NCI-H1694 (cell line): ENCODE measurements around the gene CCNT1.
A peak's percentile ranks its signal among the peaks of the same experiment; 100 is the strongest.
"Not testable (repeated sequence)": the region's sequence is repeated elsewhere in the genome, so short reads cannot be mapped to it uniquely, and the experiment has no call there.

ENCODE experiments used
- DNase-seq: peaks from one replicate; lab custom pipeline; 2025; lab: John Stamatoyannopoulos, UW

The CCNT1 gene

DNA sequence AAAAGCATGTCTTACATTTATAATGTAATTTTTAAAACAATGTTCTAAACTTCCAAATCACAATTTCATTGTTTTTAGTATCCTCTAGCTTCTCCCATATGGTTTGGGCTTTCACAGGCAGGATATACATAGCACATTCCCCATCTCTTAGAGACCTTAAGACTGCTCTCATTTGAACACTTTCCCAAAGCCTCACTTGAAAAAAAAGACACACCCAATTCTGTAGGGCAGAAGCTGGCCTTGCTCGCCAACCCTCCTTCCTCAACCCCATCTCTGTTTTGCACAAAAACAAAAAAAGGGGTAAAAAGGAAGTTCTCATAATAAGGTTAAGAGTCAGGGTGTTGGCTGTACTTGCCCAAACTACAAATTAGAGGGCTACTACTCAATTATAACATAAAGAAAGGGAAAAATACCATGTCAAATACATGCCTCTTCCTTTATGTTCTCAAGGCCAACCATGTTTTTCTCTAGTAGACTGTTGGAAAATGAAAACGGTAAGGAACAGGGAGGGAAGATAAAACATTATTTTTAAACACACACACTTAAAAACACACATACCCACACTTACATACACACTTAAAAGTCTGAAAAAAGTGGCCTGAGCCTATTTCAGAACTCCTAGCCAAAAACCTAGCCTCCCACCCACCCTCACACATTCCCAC lies 24.6 kb downstream of the CCNT1 start:
- DNase-seq = no peak

DNA sequence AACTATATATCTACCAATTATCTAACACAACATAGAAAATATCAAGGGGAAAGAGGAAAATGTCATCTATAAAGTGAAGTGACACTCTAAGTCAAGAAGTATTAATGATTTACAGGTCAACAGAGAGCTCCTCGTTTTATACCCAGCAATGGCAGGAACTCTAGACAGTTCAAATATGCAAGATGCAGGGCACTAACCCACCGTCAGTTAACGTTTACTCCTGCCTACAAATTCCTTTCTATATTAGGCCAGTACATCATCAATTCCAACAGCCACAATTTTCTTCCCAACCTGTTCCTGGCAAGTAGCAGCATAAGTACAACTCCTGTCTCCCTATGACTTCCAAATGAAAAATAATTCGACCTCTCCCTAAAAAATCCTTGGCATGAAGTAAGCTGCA lies 25.5 kb downstream of the CCNT1 start:
- no peak for DNase-seq

DNA sequence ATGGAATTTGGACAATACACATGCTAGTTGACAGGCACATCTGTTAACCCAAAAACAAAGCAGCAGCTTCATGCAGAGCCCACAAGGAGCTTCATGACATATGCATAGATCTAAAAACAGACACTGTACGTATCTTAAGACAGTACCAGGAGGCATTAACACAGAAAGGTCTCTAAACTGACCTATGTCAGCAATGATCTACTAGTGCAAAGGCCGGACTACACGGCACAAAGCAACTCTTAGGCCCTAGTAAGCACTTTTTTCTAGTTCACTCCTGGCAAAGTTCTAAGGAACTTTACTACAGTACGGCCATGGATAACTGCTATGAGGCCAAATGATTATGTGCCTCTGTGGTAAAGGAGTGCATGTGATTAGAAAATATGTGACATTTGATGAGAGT lies 26.1 kb downstream of the CCNT1 start:
- no peak for DNase-seq

DNA sequence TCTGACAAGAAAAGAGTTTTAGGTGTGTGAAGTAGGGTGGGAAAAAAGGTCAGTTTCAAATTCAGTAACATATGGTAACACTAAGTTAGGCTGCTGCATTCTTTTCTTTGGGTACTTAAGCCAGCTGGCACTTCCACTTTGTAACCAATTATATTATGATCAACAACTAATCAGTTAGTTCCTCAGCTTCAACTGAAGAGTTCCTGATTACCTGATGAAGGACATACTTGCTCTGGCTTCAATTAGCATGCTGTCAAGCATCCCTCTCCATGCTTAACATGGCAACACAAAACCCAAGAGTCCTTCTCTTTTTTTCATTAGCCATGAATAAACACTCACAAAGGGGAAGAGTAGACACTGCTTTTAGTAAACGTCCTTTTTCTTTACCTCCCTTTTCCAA lies 27.7 kb downstream of the CCNT1 start:
- no peak for DNase-seq

DNA sequence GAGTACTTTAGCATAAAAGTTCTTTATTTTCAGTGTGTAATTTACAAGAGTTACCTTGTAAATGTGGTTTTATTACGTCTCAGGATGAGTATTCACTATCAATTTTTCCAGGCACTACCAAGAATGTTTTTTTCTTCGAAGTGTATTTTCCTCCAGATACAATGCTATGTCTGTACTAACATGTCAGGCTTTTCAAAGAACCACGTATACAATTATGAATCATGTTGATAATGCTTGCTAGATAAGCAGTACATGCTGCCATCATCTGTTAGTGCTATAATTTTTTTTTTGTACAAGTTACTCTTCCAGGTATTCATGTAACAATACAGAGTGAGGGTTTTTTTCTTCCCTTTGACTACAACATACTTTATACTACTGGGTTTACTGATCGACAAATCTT lies 28.9 kb downstream of the CCNT1 start:
- no peak for DNase-seq

DNA sequence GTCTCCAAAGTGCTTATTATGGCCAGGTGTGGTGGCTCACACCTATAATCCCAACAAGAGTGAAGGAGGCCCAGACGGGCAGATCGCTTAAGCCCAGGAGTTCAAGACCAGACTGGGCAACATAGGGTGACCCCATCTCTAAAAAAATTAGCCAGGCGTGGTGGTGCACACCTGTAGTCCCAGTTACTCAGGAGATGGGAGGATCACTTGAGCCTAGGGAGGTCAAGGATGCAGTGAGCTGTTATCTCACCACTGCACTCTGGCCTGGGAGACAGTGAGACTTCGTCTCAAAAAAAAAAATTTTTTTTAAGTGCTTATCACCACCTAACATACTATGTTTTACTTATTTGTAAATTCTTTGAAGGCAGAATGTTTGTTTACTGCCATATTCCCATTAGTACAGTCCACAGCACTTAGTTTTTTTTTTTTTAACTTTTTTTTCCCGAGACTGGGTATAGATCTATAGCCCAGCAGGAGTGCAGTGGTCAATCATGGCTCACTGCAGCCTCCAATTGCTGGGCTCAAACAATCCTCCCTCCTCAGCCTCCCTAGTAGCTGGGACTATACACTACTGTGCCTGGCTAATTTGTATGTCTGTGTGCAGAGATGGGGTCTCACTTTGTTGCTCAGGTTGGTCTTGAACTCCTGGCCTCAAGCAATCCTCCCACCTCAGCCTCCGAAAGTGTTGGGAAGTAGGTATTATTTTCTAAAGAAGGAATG lies 29.7 kb downstream of the CCNT1 start:
- no peak for DNase-seq

DNA sequence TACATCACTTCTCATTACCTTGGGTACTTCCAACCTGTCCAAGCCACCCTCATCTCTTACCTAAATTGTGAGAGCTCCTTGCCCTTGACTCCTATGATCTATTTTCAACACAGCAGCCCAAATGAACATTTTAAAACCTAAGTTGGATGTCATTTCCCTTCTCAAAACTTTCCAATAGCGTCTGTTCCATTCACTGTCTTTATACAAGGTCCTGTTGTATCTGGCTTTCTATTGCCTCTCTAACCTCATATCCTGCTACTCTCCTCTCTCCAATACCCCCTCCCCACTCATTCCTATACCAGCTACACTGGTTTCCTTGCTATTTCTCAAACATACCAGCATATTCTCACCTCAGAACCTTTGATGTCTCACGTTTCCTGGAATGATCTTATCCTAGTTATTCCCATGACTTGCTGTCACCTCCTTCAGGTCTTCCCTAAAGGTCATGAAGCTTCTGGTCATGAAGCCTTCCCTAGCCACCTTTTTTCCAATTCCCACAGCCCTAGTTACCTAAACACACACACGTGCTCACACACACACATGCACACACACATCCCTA lies 30.4 kb downstream of the CCNT1 start:
- no peak for DNase-seq

DNA sequence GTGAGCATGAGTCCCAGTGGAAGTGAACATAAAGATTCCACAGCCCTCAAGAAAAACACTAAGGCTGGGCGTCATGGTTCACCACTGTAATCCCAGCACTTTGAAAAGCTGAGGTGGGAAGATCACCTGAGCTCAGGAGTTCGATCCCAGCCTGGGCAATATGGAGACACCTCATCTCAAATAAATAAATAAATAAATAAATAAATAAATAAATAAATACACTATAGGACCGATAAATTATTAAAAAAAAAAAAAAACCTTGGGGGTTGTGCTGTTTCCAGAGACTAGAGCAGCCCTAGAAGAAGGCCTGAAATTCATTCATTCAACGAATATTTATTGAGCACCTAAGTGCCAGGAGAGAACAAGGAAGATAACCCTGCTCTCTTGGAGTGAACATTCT lies 33.0 kb downstream of the CCNT1 start:
- DNase-seq = no peak

DNA sequence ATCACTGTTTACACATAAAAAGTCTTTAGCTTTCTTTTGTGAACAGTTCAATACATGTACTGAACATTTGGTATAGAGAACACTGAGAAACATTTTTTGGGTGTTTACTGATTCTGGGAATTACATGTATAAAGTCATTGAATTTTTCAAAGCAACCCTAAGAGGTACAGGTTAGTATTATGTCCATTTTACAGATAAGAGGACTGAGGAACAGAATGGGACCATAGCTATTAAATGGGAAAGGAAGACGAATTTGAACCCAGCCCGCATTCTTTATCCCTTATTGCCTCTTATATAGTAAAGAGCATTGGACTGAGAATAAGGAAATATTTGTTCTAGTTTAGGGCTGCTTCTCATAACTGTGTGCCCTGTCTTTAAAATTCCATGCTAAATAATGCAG lies 33.6 kb downstream of the CCNT1 start:
- no peak for DNase-seq

DNA sequence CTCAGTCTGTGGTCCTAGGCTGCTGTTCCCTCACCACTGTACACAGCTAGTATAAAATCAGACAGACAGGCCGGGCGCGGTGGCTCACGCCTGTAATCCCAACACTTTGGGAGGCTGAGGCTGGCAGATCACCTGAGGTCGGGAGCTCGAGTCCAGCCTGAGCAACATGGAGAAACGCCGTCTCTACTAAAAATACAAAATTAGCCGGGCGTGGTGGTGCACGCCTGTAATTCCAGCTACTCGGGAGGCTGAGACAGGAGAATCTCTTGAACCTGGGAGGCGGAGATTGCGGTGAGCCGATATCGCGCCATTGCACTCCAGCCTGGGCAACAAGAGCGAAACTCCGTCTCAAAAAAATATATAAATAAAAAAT lies 34.0 kb downstream of the CCNT1 start:
- DNase-seq = not testable (repeated sequence)

DNA sequence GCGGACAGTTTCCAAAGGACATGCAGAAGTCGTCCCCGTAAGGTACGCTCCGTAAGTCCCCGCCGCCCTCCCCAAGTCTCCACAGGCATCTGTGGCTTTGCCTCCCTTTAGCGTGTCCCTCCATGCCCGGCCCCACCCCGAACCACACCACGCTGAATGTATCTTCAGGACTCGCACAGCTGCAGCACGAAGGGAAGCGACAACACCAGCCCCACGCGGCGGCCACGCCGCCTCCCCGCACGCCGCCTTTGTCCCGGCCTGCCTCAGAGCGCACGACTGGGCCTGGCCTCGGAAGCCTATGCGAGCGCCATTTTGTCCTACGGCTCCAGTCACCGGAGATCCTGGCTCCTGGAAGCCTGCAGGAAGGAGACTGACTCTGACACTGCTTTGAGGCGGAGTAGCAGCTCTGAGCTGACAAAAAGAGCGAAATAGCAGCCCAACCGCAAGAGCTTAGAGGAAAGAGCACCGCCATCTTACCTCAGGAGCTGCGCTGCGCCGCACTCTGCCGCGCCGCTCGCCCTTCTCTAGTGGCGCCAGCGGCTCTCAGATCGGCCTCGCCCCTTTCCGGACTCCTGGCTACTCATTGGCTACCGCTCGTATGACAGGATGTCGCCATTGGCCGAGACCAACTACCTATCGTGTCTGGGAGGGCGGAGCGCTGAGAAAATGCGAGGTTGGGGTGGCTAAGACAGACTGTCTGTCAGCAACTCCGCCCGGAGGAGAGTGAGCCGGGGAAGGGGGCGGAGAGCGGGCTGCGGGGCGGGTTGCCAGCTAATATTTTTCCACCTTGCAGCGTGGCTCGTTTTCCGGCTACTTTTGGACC lies 34.6 kb downstream of the CCNT1 start, which contains the start of gene KANSL2:
KANSL2 (minus strand) TSS at position 529 of the 823 bp plus-strand sequence. CDS start 606 bp downstream, outside the sequence.
- peak; percentile 95 for DNase-seq

DNA sequence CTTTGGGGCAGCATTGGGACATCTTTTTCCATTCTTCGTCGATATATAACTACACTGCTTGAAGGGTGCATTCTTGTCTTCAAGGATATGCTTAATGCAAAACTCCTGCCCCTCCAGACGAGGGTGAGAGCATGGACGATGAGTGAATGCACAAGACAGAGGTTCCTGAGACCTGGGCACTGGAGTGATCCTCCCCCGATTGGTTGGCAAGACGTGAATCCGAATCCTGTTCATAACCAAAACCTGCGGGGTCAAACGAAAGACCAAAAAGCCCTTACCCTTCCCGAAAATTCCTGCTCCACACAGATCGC lies 35.2 kb downstream of the CCNT1 start:
- DNase-seq = no peak

DNA sequence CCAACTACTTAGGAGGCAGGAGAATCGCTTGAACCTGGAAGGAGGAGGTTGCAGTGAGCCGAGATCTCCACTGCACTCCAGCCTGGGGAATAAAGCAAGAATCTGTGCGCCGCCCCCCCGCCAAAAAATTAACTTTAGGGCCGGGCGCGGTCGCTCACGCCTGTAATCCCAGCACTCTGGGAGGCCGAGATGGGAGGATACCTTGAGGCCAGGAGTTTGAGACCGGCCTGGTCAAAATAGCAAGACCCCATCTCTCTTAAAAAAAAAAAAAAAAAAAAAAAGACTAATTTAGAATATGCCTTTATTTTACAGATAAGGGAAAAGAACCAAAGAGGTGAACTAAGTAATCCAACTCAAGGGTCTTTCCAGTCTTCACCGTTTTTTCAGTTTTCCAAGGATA lies 35.6 kb downstream of the CCNT1 start:
- no peak for DNase-seq

DNA sequence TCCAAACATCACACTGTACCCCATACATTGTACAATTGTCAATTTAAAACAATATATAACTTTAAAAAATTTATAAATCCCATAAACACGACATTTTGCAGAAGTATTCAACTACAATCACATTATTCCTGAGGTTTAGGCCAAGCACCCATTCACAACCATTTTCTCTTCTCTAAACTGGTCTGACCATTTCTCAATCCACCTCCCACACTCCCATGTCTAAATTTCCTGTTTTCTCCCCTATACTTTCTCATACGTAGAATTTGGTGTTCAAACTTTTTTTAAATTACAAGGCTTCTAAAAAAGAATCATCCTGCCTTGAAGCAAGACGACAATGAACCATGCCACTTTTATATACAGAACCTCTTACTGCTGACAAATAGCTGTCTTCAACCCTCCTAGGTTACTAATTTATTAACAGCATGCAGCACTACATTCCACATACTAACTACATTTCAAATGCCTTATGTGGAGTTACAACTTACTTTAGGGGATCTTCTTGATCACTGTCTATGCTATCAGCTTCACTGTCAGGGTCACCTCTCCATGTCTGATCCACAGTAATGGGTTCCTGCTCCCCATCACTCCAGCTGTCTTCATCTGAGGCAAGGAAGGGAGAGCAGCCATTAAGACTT lies 37.8 kb downstream of the CCNT1 start:
- DNase-seq = no peak

DNA sequence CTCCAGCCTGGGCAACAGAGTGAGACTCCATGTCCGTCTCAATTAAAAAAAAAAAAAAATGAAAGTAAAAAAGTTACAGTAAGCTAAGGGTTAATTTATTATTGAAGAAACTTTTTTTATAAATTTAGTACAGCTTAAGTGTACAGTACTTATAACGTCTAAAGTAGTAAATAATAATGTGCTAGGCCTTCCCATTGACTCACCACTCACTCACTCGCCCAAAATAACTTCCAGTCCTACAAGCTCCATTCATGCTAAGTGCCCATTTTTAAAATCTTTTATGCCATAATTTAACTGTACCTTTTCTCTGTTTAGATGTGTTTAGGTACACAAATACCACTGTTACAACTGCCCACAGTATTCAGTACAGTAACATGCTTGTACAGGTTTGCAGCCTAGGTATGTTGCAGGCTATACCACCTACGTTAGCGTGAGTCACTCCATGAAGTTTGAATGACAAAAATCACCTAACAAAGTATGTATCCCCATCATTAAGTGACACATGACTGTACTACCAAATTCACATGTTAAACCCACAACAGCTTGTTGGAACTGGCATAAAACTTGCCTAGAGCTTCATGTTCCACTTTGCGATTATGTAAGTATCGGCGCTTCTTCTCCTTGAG lies 45.2 kb downstream of the CCNT1 start:
- DNase-seq = no peak

DNA sequence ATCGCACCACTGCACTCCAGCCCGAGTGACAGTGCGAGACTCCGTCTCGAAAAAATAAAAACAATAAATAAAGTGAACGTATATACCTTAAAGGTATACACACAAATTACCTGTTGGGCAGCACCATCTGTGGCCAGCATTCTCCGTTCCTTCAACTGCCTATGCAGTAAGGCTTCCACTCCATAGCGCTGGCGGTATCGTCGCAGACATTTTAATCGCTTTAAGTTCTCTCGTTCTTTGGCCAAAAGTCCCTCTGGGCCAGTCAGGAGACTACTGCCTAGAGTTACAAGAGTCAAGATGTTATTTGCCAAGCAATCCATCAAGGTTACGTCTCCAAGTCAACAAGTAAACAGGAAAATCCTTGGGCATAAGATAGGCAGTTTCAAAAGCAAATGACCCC lies 47.5 kb downstream of the CCNT1 start:
- no peak for DNase-seq

DNA sequence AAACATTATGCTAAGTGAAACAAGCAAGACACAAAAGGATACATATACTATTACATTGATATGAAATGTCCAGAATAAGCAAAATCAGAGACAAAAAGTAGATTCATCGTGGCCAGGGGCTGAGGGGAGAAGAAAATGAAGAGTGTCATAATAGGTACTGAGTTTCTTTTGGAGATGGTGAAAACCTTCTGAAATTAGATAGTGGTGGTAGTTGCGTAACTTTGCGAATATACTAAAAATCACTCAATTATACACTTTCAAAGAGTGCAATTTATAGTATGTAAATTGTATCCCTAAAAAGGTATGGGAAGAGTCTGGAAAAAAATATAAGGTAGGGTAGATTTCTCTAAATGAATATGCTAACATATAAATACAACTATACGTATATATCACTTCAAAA lies 56.6 kb downstream of the CCNT1 start:
- DNase-seq = no peak

DNA sequence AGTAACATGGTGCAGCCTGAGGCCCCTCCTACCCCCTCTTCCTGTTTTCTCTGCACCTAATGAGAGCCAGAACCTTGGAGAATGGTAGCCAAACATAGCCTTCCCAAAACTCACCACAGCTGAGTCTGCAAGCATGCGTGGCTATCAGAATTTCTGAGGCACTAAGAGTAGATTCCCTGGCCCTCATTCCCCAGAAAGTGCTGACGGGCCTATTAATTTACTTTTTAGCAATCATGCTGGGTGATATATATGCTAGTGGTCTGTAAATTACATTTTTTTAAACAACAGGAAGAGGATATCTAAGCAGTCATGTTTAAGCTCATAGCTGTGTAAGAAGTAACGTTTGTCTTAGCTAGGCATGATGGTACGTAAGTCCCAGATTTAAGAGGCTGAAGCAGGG lies 64.8 kb downstream of the CCNT1 start:
- no peak for DNase-seq

DNA sequence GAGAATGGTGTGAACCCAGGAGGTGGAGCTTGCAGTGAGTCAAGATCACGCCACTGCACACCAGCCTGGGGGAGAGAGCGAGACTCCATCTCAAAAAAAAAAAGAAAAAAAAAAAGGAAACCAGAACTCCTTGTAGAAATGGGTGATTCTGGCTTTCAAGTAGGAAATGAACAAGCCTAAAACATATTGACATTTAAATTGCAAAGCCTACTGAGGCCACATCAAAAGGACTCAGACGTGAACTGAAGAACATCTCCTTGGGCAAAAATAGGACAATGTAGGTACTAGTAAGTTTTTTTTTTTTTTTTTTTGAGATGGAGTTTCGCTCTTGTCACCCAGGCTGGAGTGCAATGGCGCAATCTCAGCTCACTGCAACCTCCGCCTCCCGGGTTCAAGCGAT lies 71.2 kb downstream of the CCNT1 start:
- not testable (repeated sequence) for DNase-seq

DNA sequence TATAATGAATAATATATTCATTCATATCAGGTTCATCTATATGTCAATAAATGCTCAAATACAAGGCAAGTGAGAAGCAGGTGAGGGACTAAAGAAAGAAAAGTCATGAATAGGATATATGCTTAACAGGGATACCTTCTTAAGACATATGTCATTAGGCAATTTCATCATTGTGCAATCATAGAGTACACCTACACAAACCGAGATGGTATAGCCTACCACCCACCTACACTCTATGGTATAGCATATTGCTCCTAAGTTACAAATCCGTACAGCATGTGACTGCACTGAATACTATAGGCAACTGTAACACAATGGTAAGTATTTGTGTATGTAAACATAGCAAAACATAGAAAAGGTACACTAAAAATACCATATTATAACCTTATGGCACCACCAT lies 73.5 kb downstream of the CCNT1 start:
- no peak for DNase-seq

DNA sequence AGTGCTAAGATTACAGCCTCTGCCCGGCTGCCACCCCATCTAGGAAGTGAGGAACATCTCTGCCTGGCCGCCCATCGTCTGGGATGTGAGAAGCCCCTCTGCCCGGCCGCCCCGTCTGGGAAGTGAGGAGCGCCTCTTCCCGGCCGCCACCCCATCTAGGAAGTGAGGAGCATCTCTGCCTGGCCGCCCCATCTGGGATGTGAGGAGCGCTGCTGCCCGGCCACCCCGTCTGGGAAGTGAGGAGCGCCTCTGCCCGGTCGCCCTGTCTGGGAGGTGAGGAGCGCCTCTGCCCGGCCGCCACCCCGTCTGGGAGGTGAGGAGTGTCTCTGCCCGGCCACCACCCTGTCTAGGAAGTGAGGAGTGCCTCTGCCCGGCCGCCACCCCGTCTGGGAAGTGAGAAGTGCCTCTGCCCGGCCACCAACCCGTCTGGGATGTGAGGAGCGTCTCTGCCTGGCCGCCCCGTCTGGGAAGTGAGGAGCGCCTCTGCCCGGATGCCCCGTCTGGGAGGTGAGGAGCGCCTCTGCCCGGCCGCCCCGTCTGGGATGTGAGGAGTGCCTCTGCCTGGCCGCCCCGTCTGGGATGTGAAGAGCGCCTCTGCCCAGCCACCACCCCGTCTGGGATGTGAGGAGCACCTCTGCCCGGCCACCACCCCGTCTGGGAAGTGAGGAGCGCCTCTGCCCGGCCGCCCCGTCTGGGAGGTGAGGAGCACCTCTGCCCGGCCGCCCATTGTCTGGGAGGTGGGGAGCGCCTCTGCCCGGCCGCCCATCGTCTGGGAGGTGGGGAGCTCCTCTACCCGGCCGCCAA lies 74.6 kb downstream of the CCNT1 start:
- DNase-seq = not testable (repeated sequence)
